Loucy (cell line): ENCODE measurements around the gene SLC3A2.
"Not testable (repeated sequence)": the region's sequence is repeated elsewhere in the genome, so short reads cannot be mapped to it uniquely, and the experiment has no call there.

Experiments
- H2AFZ ChIP-seq: fragments of 200-600 bp; sonication (generic); 2 replicates; pipeline ENCODE4 v1.6.0; 2016; ENCODE audit warnings: antibody characterized with exemption, mild to moderate bottlenecking, low read length, moderate library complexity
- H3F3A ChIP-seq: fragments of 200-600 bp; 2 replicates; pipeline ENCODE4 v1.6.0; 2016; ENCODE audit warnings: antibody characterized with exemption, low read depth, mild to moderate bottlenecking
- H3K27me3 ChIP-seq: fragments of 200-600 bp; sonication (generic); 2 replicates; pipeline ENCODE4 v1.6.1; 2014; ENCODE audit warnings: low read length, mild to moderate bottlenecking; ENCODE audit not compliant: insufficient read depth, poor library complexity, severe bottlenecking
- H3K36me3 ChIP-seq: fragments of 200-600 bp; sonication (generic); 2 replicates; pipeline ENCODE4 v1.6.1; 2016; ENCODE audit warnings: low read length; ENCODE audit not compliant: insufficient read depth
- H3K4me1 ChIP-seq: fragments of 200-600 bp; sonication (generic); 2 replicates; pipeline ENCODE4 v1.5.1; 2014; ENCODE audit warnings: low read length, mild to moderate bottlenecking; ENCODE audit not compliant: insufficient read depth, poor library complexity, severe bottlenecking
- H3K4me2 ChIP-seq: fragments of 200-600 bp; sonication (generic); 2 replicates; pipeline ENCODE4 v1.6.0; 2014; ENCODE audit warnings: antibody characterized with exemption, low read length, low read depth, mild to moderate bottlenecking; ENCODE audit not compliant: poor library complexity, severe bottlenecking
- H3K4me3 ChIP-seq: fragments of 200-600 bp; sonication (generic); 2 replicates; pipeline ENCODE4 v1.5.1; 2014; ENCODE audit warnings: low read length, mild to moderate bottlenecking, mixed read lengths; ENCODE audit not compliant: poor library complexity, severe bottlenecking
- H3K79me2 ChIP-seq: fragments of 200-600 bp; sonication (generic); 2 replicates; pipeline ENCODE4 v1.6.1; 2014; ENCODE audit warnings: low read length; ENCODE audit not compliant: insufficient read depth
- H3K9ac ChIP-seq: fragments of 200-600 bp; sonication (generic); 2 replicates; pipeline ENCODE4 v1.6.0; 2014; ENCODE audit warnings: mild to moderate bottlenecking, low read depth, low read length, moderate library complexity; ENCODE audit not compliant: poor library complexity, severe bottlenecking
- H3K9me2 ChIP-seq: fragments of 200-600 bp; sonication (generic); replicated peaks from 2 replicates; pipeline ENCODE4 v1.6.1; 2016; ENCODE audit warnings: low read depth, low read length, mixed read lengths
- H3K9me3 ChIP-seq: fragments of 200-600 bp; sonication (generic); 2 replicates; pipeline ENCODE4 v1.6.1; 2014; ENCODE audit warnings: mild to moderate bottlenecking, antibody characterized with exemption, low read length, low read depth; ENCODE audit not compliant: insufficient read depth
- H4K20me1 ChIP-seq: fragments of 200-600 bp; sonication (generic); 2 replicates; pipeline ENCODE4 v1.6.0; 2014; ENCODE audit warnings: antibody characterized with exemption, low read length, mild to moderate bottlenecking; ENCODE audit not compliant: insufficient read depth, poor library complexity, severe bottlenecking
- EZH2phosphoT487 ChIP-seq: fragments of 200-600 bp; IDR thresholded peaks from 2 replicates; pipeline ENCODE4 v1.6.1; 2018; ENCODE audit warnings: antibody characterized with exemption, mild to moderate bottlenecking, moderate library complexity, borderline replicate concordance
- TF ChIP-seq, protein P1 (sequence below): fragments of 200-600 bp; sonication (generic); conservative IDR thresholded peaks from 2 replicates; pipeline ENCODE4 v1.5.1; 2014; ENCODE audit warnings: mild to moderate bottlenecking, antibody characterized with exemption, low read length

Gene SLC3A2

DNA sequence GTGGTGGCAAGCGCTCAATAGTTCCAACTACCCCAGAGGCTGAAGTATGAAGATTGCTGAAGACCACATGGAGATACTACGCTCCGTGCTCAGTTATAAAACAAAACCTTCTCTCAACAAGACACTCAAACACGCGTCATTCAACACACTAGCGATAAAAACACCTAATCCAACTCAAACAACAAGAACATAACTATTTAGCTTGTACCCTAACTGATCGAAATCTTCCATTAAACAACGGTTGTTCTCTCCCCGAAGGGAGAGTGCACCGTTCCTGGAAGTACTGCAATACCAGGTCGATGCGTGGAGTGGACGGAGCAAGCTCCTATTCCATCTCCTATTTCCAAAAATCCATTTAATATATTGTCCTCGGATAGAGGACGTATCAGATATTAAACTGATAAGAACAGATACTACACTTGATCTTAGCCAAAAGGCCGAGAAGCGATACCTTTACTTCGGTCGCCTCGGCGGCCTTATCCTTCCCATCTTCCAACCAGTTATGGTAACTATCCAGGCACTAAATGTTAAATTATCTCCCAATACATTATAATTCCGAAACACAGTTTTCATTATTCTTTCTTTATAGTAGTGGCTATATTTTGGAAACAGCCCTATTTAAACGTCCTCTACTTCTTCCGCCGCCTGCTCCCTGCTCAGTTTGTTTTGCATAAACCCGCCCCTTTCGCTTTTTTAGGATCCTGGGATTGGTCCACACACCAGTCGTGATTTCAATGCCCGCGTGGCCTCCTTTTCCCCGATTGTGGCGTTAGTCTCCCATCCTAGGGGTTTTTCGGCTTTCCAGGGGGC is 39.1 kb upstream of the SLC3A2 start:
- H2AFZ ChIP-seq = peak overlapping the region; percentile 87

GRCh38 chr11:62842171-62842741 is 38.4 kb upstream of the SLC3A2 start:
- Histone ChIP-seq H3K9me2 (no peaks in the 10 kb centered on the region), H3K4me1 (peaks cover 22% of the 10 kb centered on the region), H3K79me2 (peaks cover 21% of the 10 kb centered on the region), H3K27me3 (no peaks in the 10 kb centered on the region), H3K4me2 (peak overlapping the region; percentile 82), H3K9me3 (no peaks in the 10 kb centered on the region), H2AFZ (peak overlapping the region; percentile 87), H3F3A (peaks cover 9% of the 10 kb centered on the region), H3K9ac (peak overlapping the region; percentile 86), H3K36me3 (no peaks in the 10 kb centered on the region), H3K4me3 (peak overlapping the region; percentile 78), H4K20me1 (no peaks in the 10 kb centered on the region)
- TF ChIP-seq EZH2phosphoT487 = no peak
- TF ChIP-seq, protein P1, sequence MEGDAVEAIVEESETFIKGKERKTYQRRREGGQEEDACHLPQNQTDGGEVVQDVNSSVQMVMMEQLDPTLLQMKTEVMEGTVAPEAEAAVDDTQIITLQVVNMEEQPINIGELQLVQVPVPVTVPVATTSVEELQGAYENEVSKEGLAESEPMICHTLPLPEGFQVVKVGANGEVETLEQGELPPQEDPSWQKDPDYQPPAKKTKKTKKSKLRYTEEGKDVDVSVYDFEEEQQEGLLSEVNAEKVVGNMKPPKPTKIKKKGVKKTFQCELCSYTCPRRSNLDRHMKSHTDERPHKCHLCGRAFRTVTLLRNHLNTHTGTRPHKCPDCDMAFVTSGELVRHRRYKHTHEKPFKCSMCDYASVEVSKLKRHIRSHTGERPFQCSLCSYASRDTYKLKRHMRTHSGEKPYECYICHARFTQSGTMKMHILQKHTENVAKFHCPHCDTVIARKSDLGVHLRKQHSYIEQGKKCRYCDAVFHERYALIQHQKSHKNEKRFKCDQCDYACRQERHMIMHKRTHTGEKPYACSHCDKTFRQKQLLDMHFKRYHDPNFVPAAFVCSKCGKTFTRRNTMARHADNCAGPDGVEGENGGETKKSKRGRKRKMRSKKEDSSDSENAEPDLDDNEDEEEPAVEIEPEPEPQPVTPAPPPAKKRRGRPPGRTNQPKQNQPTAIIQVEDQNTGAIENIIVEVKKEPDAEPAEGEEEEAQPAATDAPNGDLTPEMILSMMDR = no peak

More for the DNA sequence above, 39.1 kb upstream of the SLC3A2 start:
- H3K9ac ChIP-seq = peak overlapping the region; percentile 97
- peak overlapping the region; percentile 87 for H3K4me3 ChIP-seq
- H3K79me2 ChIP-seq = peaks cover 24% of the 10 kb centered on the region
- H3K27me3 ChIP-seq = no peaks in the 10 kb centered on the region
- H3K9me2 ChIP-seq = no peaks in the 10 kb centered on the region
- TF ChIP-seq, protein P1 = no peak
- TF ChIP-seq EZH2phosphoT487 = no peak
- peak overlapping the region; percentile 90 for H3K4me2 ChIP-seq
- peaks cover 22% of the 10 kb centered on the region for H3K4me1 ChIP-seq
- no peaks in the 10 kb centered on the region for H3K36me3 ChIP-seq
- no peaks in the 10 kb centered on the region for H3K9me3 ChIP-seq
- H3F3A ChIP-seq = peaks cover 9% of the 10 kb centered on the region
- no peaks in the 10 kb centered on the region for H4K20me1 ChIP-seq

GRCh38 chr11:62842891-62843290 is 37.8 kb upstream of the SLC3A2 start:
- H3K4me1 ChIP-seq = peaks cover 22% of the 10 kb centered on the region
- not testable (repeated sequence) for H3K36me3 ChIP-seq, H3K27me3 ChIP-seq, H3K9me3 ChIP-seq, H3F3A ChIP-seq, H4K20me1 ChIP-seq, H3K9me2 ChIP-seq
- H2AFZ ChIP-seq = peak overlapping the region; percentile 87
- peaks cover 15% of the 10 kb centered on the region for H3K79me2 ChIP-seq
- peak overlapping the region; percentile 86 for H3K9ac ChIP-seq
- H3K4me3 ChIP-seq = peak overlapping the region; percentile 78
- peak overlapping the region; percentile 82 for H3K4me2 ChIP-seq
